ENCODE data around the gene DVL2. TPM values are rescaled to one million over a fixed set of nuclear protein-coding genes. Genes with fewer than 3 reads are reported as not detected.

Gene DVL2
- total RNA-seq = 10 to 100 TPM; 11.4 to 19.6 (median 13.8) TPM
- 10 to 100 TPM; 10.0 to 22.1 (median 10.0) TPM for polyA plus RNA-seq
- long read RNA-seq, donor 1, transcript DVL2-201 (15 exons, 3,018 nt) = major isoform, 7 of 17 reads
- long read RNA-seq, donor 1, partial matches to known transcripts = 3 of 17 reads
- long read RNA-seq, donor 1, other reads (novel, unspliced or antisense) = 7 of 17 reads
- long read RNA-seq, donor 2, transcript DVL2-201 (15 exons, 3,018 nt) = major isoform, 10 of 31 reads
- long read RNA-seq, donor 2, partial matches to known transcripts = 3 of 31 reads
- long read RNA-seq, donor 2, other reads (novel, unspliced or antisense) = 17 of 31 reads

GRCh38 chr17:7234083-7234951 is at the start of gene DVL2:
Gene DVL2, minus strand, starts transcription at chr17:7234517. Its CDS starts 255 bp downstream, at chr17:7234262.
- peaks cover 0 to 34% of the 10 kb centered on the region in 2 donors for H3K36me3 ChIP-seq (ENCODE audit: insufficient read depth in 1 of 2, low read depth in 1 of 2)
- intact Hi-C loops (cut with DNase I) = loop anchor here in 1 of 2 donors (10.0 kb wide), 1 partner anchor 350 kb away; the partner anchor contains the start of gene MPDU1
- peak within 1 kb of the TSS; percentile 94 for H3K4me3 ChIP-seq
- H3K9me3 ChIP-seq = no peaks in the 10 kb centered on the region
- peak; percentile 67 to 79 (median 72) for ATAC-seq
- H3K27me3 ChIP-seq (ENCODE audit: insufficient read depth in 3 of 3, low read length in 2 of 3) = no peaks in the 10 kb centered on the region
- WGBS, 3 donors = 0% methylated on average over 58 to 72 of the region's 72 CpGs
- peak within 1 kb of the TSS; percentile 81 for H3K27ac ChIP-seq
- H3K4me1 ChIP-seq = peaks cover 29% of the 10 kb centered on the region
- no peak for TF ChIP-seq CTCF (IDR thresholded peaks at IDR 0.05)
- peak; percentile 93 to 98 for DNase-seq

- ATAC-seq (no peak), DNase-seq (peak in 1 of 2 donors; percentile 69)
- Histone ChIP-seq H3K27me3 (ENCODE audit: insufficient read depth in 3 of 3, low read length in 2 of 3) (no peaks in the 10 kb centered on the region), H3K9me3 (no peaks in the 10 kb centered on the region), H3K4me1 (peaks cover 29% of the 10 kb centered on the region), H3K27ac (peak overlapping the region; percentile 96), H3K36me3 (ENCODE audit: insufficient read depth in 1 of 2, low read depth in 1 of 2) (peaks cover 0 to 44% of the 10 kb centered on the region in 2 donors), H3K4me3 (peak overlapping the region; percentile 86)
- intact Hi-C loops (cut with DNase I) = loop anchor here in 1 of 2 donors (5.0 kb wide), 1 partner anchor 64 kb away; no protein-coding TSS in a partner anchor
- no peak for TF ChIP-seq CTCF (IDR thresholded peaks at IDR 0.05)
- 49 to 65% (median 49%) methylated on average over 15 to 18 of the region's 18 CpGs for WGBS, 3 donors
These were observed 49.3 kb upstream of the DVL2 start for GRCh38 chr17:7283471-7284216.

- H3K4me3 ChIP-seq = peak overlapping the region; percentile 86
- 24 to 36% (median 25%) methylated on average over 6 of the region's 6 CpGs for WGBS, 3 donors
- H3K9me3 ChIP-seq = no peaks in the 10 kb centered on the region
- H3K27me3 ChIP-seq (ENCODE audit: insufficient read depth in 3 of 3, low read length in 2 of 3) = no peaks in the 10 kb centered on the region
- peak overlapping the region; percentile 96 for H3K27ac ChIP-seq
- ATAC-seq = no peak
- TF ChIP-seq CTCF (IDR thresholded peaks at IDR 0.05) = no peak
- intact Hi-C loops (cut with DNase I) = loop anchor here in 1 of 2 donors (5.0 kb wide), 1 partner anchor 64 kb away; no protein-coding TSS in a partner anchor
- H3K4me1 ChIP-seq = peaks cover 29% of the 10 kb centered on the region
- DNase-seq = peak in 1 of 2 donors; percentile 62
- H3K36me3 ChIP-seq (ENCODE audit: insufficient read depth in 1 of 2, low read depth in 1 of 2) = peaks cover 0 to 42% of the 10 kb centered on the region in 2 donors
These were observed 48.5 kb upstream of the DVL2 start for GRCh38 chr17:7282752-7283321.
